Keratinocyte (primary cell): ENCODE measurements around the gene WIPF3. TPM values are rescaled to one million over a fixed set of nuclear protein-coding genes. Genes with fewer than 3 reads are reported as not detected.

ENCODE experiments used
- DNase-seq: peaks from one replicate; pipeline ENCODE4 v3.0.0-alpha.2; 2011; ENCODE audit warnings: low read depth, missing footprints, low spot score
- FAIRE-seq: peaks from 2 replicates; lab custom pipeline; 2011; peaks lifted over from hg19 to GRCh38; lab: Jason Lieb, UNC
- H2AFZ ChIP-seq: 2 replicates; pipeline ENCODE4 v1.6.0; 2012; ENCODE audit warnings: low read length, control low read depth, inconsistent platforms; ENCODE audit not compliant: control insufficient read depth
- H3K27ac ChIP-seq: 2 replicates; pipeline ENCODE4 v1.5.1; 2011; ENCODE audit warnings: low read length; ENCODE audit not compliant: control insufficient read depth, insufficient read depth
- H3K27me3 ChIP-seq: 3 replicates; pipeline ENCODE4 v1.6.0; 2011; ENCODE audit warnings: low read length; ENCODE audit not compliant: control insufficient read depth, insufficient read depth; ENCODE audit errors: extremely low read depth
- H3K36me3 ChIP-seq, 2 experiments: 2 replicates in 1 of 2; 3 replicates in 1 of 2; pipeline ENCODE4 v1.5.1; 2011; ENCODE audit warnings: low read length in 2 of 2, mild to moderate bottlenecking in 1 of 2; ENCODE audit not compliant: control insufficient read depth in 2 of 2, insufficient read depth in 2 of 2; ENCODE audit errors: extremely low read depth in 1 of 2
- H3K4me1 ChIP-seq: 3 replicates; pipeline ENCODE4 v1.5.1; 2011; ENCODE audit warnings: low read length; ENCODE audit not compliant: control insufficient read depth, insufficient read depth; ENCODE audit errors: extremely low read depth
- H3K4me2 ChIP-seq: 3 replicates; pipeline ENCODE4 v1.6.0; 2011; ENCODE audit warnings: low read depth, low read length; ENCODE audit not compliant: control insufficient read depth, insufficient read depth; ENCODE audit errors: extremely low read depth
- H3K4me3 ChIP-seq, 3 experiments: fragments of 200-600 bp in 1 of 3; sonication (generic) in 1 of 3; 2 replicates in 2 of 3; 3 replicates in 1 of 3; pipeline ENCODE4 v1.5.1; 2011 to 2016; ENCODE audit warnings: low read length in 3 of 3, mild to moderate bottlenecking in 3 of 3, control low read depth in 2 of 3, inconsistent platforms in 1 of 3, low read depth in 1 of 3, mixed read lengths in 1 of 3, mixed run types in 1 of 3, moderate library complexity in 1 of 3; ENCODE audit not compliant: control insufficient read depth in 2 of 3, insufficient read depth in 2 of 3; ENCODE audit errors: extremely low read depth in 1 of 3
- H3K79me2 ChIP-seq: 2 replicates; pipeline ENCODE4 v1.6.0; 2012; ENCODE audit warnings: low read length; ENCODE audit not compliant: control insufficient read depth, insufficient read depth
- H3K9ac ChIP-seq: 3 replicates; pipeline ENCODE4 v1.6.0; 2011; ENCODE audit warnings: low read length; ENCODE audit not compliant: control insufficient read depth, insufficient read depth; ENCODE audit errors: extremely low read depth
- H3K9me1 ChIP-seq: 3 replicates; pipeline ENCODE4 v1.6.0; 2011; ENCODE audit warnings: low read length; ENCODE audit not compliant: control insufficient read depth, insufficient read depth; ENCODE audit errors: extremely low read depth
- H3K9me3 ChIP-seq: 2 replicates; pipeline ENCODE4 v1.5.1; 2012; ENCODE audit warnings: low read depth, low read length; ENCODE audit not compliant: control insufficient read depth
- H4K20me1 ChIP-seq: 3 replicates; pipeline ENCODE4 v1.6.0; 2011; ENCODE audit warnings: low read length; ENCODE audit not compliant: control insufficient read depth, insufficient read depth; ENCODE audit errors: extremely low read depth
- CTCF ChIP-seq, 3 experiments: IDR thresholded peaks in 1 of 3; conservative IDR thresholded peaks in 1 of 3; optimal IDR thresholded peaks in 1 of 3; 2 replicates in 2 of 3; 3 replicates in 1 of 3; pipeline versions ENCODE3 to v1.5.1; 2011; ENCODE audit warnings: low read length in 3 of 3, mild to moderate bottlenecking in 3 of 3, moderate library complexity in 2 of 3, control low read depth in 1 of 3, inconsistent platforms in 1 of 3; ENCODE audit not compliant: insufficient read depth in 2 of 3; ENCODE audit errors: extremely low read depth in 1 of 3
- EZH2 ChIP-seq: IDR thresholded peaks from one replicate; pipeline ENCODE4 v1.6.1; 2012; ENCODE audit warnings: inconsistent platforms, mild to moderate bottlenecking, low read length, moderate library complexity
- dilution Hi-C: fragments of 300-500 bp; cut with MboI; formaldehyde crosslinking; loops from one replicate; pipeline ENCODE4 v1.7.0; 2020; ENCODE audit warnings: low sequenced_read_pairs; ENCODE audit not compliant: extremely low pct_ligation_motif_present
- polyA plus RNA-seq, 5 experiments: library from polyadenylated mRNA; depleted of rRNA in 3 of 5; stranded (reverse) in 3 of 5; stranded (forward) in 1 of 5; unstranded in 1 of 5; fragments of >200 nt; gene quantifications; 1 replicate in 1 of 5; 2 replicates in 3 of 5; 3 replicates in 1 of 5; pipeline versions ENCODE4 v1.2.1 to v1.2.3, GENCODE V29; 2011 to 2012; ENCODE audit warnings: missing spikeins in 2 of 5, low read depth in 1 of 5, low replicate concordance in 1 of 5

The WIPF3 gene
- polyA plus RNA-seq, 1 donor (not counting 4 experiments of a cell fraction or from before 2014, with no cell fraction given) = 0.04 TPM

GRCh38 chr7:29871787-29872398, 65.6 kb downstream of the WIPF3 start:
- no peaks in the 10 kb centered on the region for H3K36me3 ChIP-seq
- no peak overlapping the region for H3K4me3 ChIP-seq
- H3K27ac ChIP-seq = no peak overlapping the region
- no peaks in the 10 kb centered on the region for H3K4me1 ChIP-seq
- H2AFZ ChIP-seq = no peak overlapping the region
- no peak for FAIRE-seq
- no peaks in the 10 kb centered on the region for H4K20me1 ChIP-seq
- TF ChIP-seq CTCF (optimal IDR thresholded peaks at IDR 0.05 in 1 of 3, IDR thresholded peaks at IDR 0.05 in 1 of 3, conservative IDR thresholded peaks at IDR 0.05 in 1 of 3; ENCODE audit: extremely low read depth in 1 of 3, insufficient read depth in 2 of 3, low read length in 3 of 3) (no peak), EZH2 (no peak)
- DNase-seq = no peak
- no peak overlapping the region for H3K9ac ChIP-seq
- no peaks in the 10 kb centered on the region for H3K9me1 ChIP-seq
- H3K9me3 ChIP-seq = no peaks in the 10 kb centered on the region
- no peaks in the 10 kb centered on the region for H3K79me2 ChIP-seq
- H3K4me2 ChIP-seq = no peak overlapping the region
- H3K27me3 ChIP-seq = no peaks in the 10 kb centered on the region
- dilution Hi-C loops = no loop called here

- H3K36me3 ChIP-seq = no peaks in the 10 kb centered on the region
- dilution Hi-C loops = no loop called here
- H3K79me2 ChIP-seq = no peaks in the 10 kb centered on the region
- H3K27me3 ChIP-seq = no peaks in the 10 kb centered on the region
- H3K4me3 ChIP-seq = no peak overlapping the region
- FAIRE-seq (no peak), DNase-seq (no peak)
- no peaks in the 10 kb centered on the region for H3K4me1 ChIP-seq
- no peak overlapping the region for H3K27ac ChIP-seq
- H3K9ac ChIP-seq = no peak overlapping the region
- H4K20me1 ChIP-seq = no peaks in the 10 kb centered on the region
- TF ChIP-seq CTCF (optimal IDR thresholded peaks at IDR 0.05 in 1 of 3, IDR thresholded peaks at IDR 0.05 in 1 of 3, conservative IDR thresholded peaks at IDR 0.05 in 1 of 3; ENCODE audit: extremely low read depth in 1 of 3, insufficient read depth in 2 of 3, low read length in 3 of 3) (no peak), EZH2 (no peak)
- no peaks in the 10 kb centered on the region for H3K9me1 ChIP-seq
- H2AFZ ChIP-seq = no peak overlapping the region
- no peaks in the 10 kb centered on the region for H3K9me3 ChIP-seq
- no peak overlapping the region for H3K4me2 ChIP-seq
Measured at GRCh38 chr7:29873644-29874294, 67.5 kb downstream of the WIPF3 start.
